Esophagus squamous epithelium (tissue), 5 donors: ENCODE data around the gene KRTAP13-2. TPM values are rescaled to one million over a fixed set of nuclear protein-coding genes. Genes with fewer than 3 reads are reported as not detected.

Experiments used
- DNase-seq: peaks from one replicate; lab custom pipeline; 2025; lab: John Stamatoyannopoulos, UW
- H3K27ac ChIP-seq, 4 donors: fragments of 200-600 bp; sonication (generic); one replicate each; pipeline ENCODE4 v1.5.1; 2016 to 2019; ENCODE audit warnings: mild to moderate bottlenecking in 1 of 4
- H3K27me3 ChIP-seq, 4 donors: fragments of 200-600 bp; sonication (generic); 1 replicate in 3 of 4; 2 replicates in 1 of 4; pipeline versions ENCODE4 v1.5.1 to v1.6.0; 2017 to 2021; ENCODE audit warnings: antibody characterized with exemption in 1 of 4
- H3K36me3 ChIP-seq, 3 donors: fragments of 200-600 bp; sonication (generic); one replicate each; pipeline ENCODE4 v1.5.1; 2016 to 2019
- H3K4me1 ChIP-seq, 3 donors: fragments of 200-600 bp; sonication (generic); one replicate each; pipeline ENCODE4 v1.5.1; 2017 to 2019
- H3K4me3 ChIP-seq, 4 donors: fragments of 200-600 bp; sonication (generic); 1 replicate in 3 of 4; 2 replicates in 1 of 4; pipeline ENCODE4 v1.5.1; 2016 to 2019; ENCODE audit warnings: mild to moderate bottlenecking in 2 of 4, moderate library complexity in 1 of 4
- H3K9me3 ChIP-seq, 3 donors: fragments of 200-600 bp; sonication (generic); one replicate each; pipeline ENCODE4 v1.5.1; 2016 to 2019
- CTCF ChIP-seq, 6 experiments: fragments of 450-650 bp in 4 of 6; fragments of 200-600 bp in 2 of 6; sonication (generic) in 2 of 6; IDR thresholded peaks; one replicate each; pipeline ENCODE4 v1.5.1; 2016 to 2019; ENCODE audit warnings: antibody characterized with exemption in 6 of 6, mild to moderate bottlenecking in 4 of 6, moderate library complexity in 4 of 6
- POLR2A ChIP-seq, 4 donors: fragments of 450-650 bp; IDR thresholded peaks; one replicate each; pipeline ENCODE4 v1.6.1; 2017; ENCODE audit warnings: antibody characterized with exemption in 4 of 4, mild to moderate bottlenecking in 4 of 4, moderate library complexity in 3 of 4
- WGBS, 2 donors: methylation state at CpG; one replicate each; pipeline ENCODE4 v1.1.5; 2018; 5-methylcytosine and 5-hydroxymethylcytosine counted together
- intact Hi-C: fragments of 100-400 bp; cut with DNase I; formaldehyde crosslinking; loops from one replicate; pipeline ENCODE4 v1.15.0; 2022
- total RNA-seq, 4 donors: library from RNA; depleted of rRNA; stranded (reverse); fragments of >200 nt; gene quantifications; one replicate each; pipeline ENCODE4 v1.1.0, GENCODE V29; 2016
- donor health status: DM: yes; HTN: yes; CAD: no.

The KRTAP13-2 gene
- total RNA-seq, 4 donors from 2014 or later = not detected

GRCh38 chr21:30338717-30339116 lies 33.4 kb downstream of the KRTAP13-2 start:
- Histone ChIP-seq H3K27me3 (no peaks in the 10 kb centered on the region), H3K36me3 (no peaks in the 10 kb centered on the region), H3K4me1 (no peaks in the 10 kb centered on the region), H3K27ac (no peak overlapping the region), H3K4me3 (no peak overlapping the region), H3K9me3 (no peaks in the 10 kb centered on the region)
- TF ChIP-seq POLR2A (IDR thresholded peaks at IDR 0.05) = no peak
- intact Hi-C loops = no loop called here
- 52 to 78% methylated on average over 4 of the region's 4 CpGs for WGBS, 2 donors
- no peak for DNase-seq

GRCh38 chr21:30337772-30338171 lies 34.3 kb downstream of the KRTAP13-2 start:
- intact Hi-C loops = no loop called here
- H3K9me3 ChIP-seq = no peaks in the 10 kb centered on the region
- no peaks in the 10 kb centered on the region for H3K36me3 ChIP-seq
- H3K4me1 ChIP-seq = no peaks in the 10 kb centered on the region
- TF ChIP-seq POLR2A (IDR thresholded peaks at IDR 0.05) (no peak), CTCF (IDR thresholded peaks at IDR 0.05) (no peak)
- no peak overlapping the region for H3K4me3 ChIP-seq
- no peak overlapping the region for H3K27ac ChIP-seq
- DNase-seq = no peak
- no peaks in the 10 kb centered on the region for H3K27me3 ChIP-seq

- Histone ChIP-seq H3K4me3 (no peak within 1 kb of the TSS), H3K36me3 (no peaks in the 10 kb centered on the region), H3K27me3 (no peaks in the 10 kb centered on the region), H3K27ac (no peak within 1 kb of the TSS), H3K9me3 (no peaks in the 10 kb centered on the region), H3K4me1 (no peaks in the 10 kb centered on the region)
- intact Hi-C loops = no loop called here
- DNase-seq = no peak
- 84 to 91% methylated on average over 6 of the region's 6 CpGs for WGBS, 2 donors
- TF ChIP-seq POLR2A (IDR thresholded peaks at IDR 0.05) (no peak), CTCF (IDR thresholded peaks at IDR 0.05) (no peak)
Measured at GRCh38 chr21:30337276-30337744, 34.8 kb downstream of the KRTAP13-2 start, which contains the start of gene KRTAP27-1. Gene KRTAP27-1 (minus strand): TSS chr21:30337694. CDS start chr21:30337668, 26 bp downstream.

- DNase-seq = no peak
- H3K9me3 ChIP-seq = no peaks in the 10 kb centered on the region
- H3K36me3 ChIP-seq = no peaks in the 10 kb centered on the region
- WGBS, 2 donors = 47 to 62% methylated on average over 2 of the region's 2 CpGs
- intact Hi-C loops = no loop called here
- no peak overlapping the region for H3K27ac ChIP-seq
- H3K4me1 ChIP-seq = no peaks in the 10 kb centered on the region
- H3K27me3 ChIP-seq = no peaks in the 10 kb centered on the region
- H3K4me3 ChIP-seq = no peak overlapping the region
- TF ChIP-seq POLR2A (IDR thresholded peaks at IDR 0.05) (no peak), CTCF (IDR thresholded peaks at IDR 0.05) (no peak)
Measured at GRCh38 chr21:30336596-30336995, 35.5 kb downstream of the KRTAP13-2 start.

GRCh38 chr21:30333736-30334135 lies 38.3 kb downstream of the KRTAP13-2 start:
- Histone ChIP-seq H3K27ac (no peak overlapping the region), H3K27me3 (no peaks in the 10 kb centered on the region), H3K36me3 (no peaks in the 10 kb centered on the region), H3K4me1 (no peaks in the 10 kb centered on the region), H3K4me3 (no peak overlapping the region), H3K9me3 (no peaks in the 10 kb centered on the region)
- TF ChIP-seq CTCF (IDR thresholded peaks at IDR 0.05) = no peak
- no peak for TF ChIP-seq POLR2A (IDR thresholded peaks at IDR 0.05)
- 64 to 81% methylated on average over 3 of the region's 3 CpGs for WGBS, 2 donors
- intact Hi-C loops = no loop called here
- DNase-seq = no peak

- no peak overlapping the region for H3K27ac ChIP-seq
- no peaks in the 10 kb centered on the region for H3K27me3 ChIP-seq
- H3K4me1 ChIP-seq = no peaks in the 10 kb centered on the region
- intact Hi-C loops = no loop called here
- TF ChIP-seq POLR2A (IDR thresholded peaks at IDR 0.05) = no peak
- no peak for TF ChIP-seq CTCF (IDR thresholded peaks at IDR 0.05)
- H3K4me3 ChIP-seq = no peak overlapping the region
- 72 to 90% methylated on average over 2 of the region's 2 CpGs for WGBS, 2 donors
- H3K36me3 ChIP-seq = no peaks in the 10 kb centered on the region
- H3K9me3 ChIP-seq = no peaks in the 10 kb centered on the region
- DNase-seq = no peak
Measured at GRCh38 chr21:30332681-30333080, 39.4 kb downstream of the KRTAP13-2 start.
